ENCODE measurements around the gene NECAB2. TPM values are rescaled to one million over a fixed set of nuclear protein-coding genes. Genes with fewer than 3 reads are reported as not detected.

NECAB2 gene
- total and polyA plus RNA-seq, 2 of the 8 experiments (the other 6 are each of a cell fraction or from before 2014, with no cell fraction given) = 3.6 to 4.2 TPM

DNA sequence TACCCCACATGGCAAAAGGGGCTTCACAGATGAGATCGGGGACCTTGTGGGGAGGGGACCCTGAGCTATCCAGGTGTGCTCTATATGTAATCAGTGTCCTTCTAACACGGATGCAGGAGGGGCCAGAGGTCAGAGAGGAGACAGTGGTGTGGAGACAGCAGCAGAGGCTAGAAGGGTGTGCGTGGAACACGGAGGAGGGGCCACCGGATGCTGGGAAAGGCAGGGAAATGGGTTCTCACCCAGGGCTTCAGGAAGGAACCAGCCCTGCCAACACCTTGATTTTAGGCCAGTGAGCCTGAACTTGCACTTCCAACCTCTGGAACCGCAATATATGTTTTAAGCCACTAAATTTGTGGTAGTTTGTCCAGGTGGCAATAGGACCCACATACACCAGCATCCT, 79.2 kb downstream of the NECAB2 start (continued):
- TF ChIP-seq, protein P1, sequence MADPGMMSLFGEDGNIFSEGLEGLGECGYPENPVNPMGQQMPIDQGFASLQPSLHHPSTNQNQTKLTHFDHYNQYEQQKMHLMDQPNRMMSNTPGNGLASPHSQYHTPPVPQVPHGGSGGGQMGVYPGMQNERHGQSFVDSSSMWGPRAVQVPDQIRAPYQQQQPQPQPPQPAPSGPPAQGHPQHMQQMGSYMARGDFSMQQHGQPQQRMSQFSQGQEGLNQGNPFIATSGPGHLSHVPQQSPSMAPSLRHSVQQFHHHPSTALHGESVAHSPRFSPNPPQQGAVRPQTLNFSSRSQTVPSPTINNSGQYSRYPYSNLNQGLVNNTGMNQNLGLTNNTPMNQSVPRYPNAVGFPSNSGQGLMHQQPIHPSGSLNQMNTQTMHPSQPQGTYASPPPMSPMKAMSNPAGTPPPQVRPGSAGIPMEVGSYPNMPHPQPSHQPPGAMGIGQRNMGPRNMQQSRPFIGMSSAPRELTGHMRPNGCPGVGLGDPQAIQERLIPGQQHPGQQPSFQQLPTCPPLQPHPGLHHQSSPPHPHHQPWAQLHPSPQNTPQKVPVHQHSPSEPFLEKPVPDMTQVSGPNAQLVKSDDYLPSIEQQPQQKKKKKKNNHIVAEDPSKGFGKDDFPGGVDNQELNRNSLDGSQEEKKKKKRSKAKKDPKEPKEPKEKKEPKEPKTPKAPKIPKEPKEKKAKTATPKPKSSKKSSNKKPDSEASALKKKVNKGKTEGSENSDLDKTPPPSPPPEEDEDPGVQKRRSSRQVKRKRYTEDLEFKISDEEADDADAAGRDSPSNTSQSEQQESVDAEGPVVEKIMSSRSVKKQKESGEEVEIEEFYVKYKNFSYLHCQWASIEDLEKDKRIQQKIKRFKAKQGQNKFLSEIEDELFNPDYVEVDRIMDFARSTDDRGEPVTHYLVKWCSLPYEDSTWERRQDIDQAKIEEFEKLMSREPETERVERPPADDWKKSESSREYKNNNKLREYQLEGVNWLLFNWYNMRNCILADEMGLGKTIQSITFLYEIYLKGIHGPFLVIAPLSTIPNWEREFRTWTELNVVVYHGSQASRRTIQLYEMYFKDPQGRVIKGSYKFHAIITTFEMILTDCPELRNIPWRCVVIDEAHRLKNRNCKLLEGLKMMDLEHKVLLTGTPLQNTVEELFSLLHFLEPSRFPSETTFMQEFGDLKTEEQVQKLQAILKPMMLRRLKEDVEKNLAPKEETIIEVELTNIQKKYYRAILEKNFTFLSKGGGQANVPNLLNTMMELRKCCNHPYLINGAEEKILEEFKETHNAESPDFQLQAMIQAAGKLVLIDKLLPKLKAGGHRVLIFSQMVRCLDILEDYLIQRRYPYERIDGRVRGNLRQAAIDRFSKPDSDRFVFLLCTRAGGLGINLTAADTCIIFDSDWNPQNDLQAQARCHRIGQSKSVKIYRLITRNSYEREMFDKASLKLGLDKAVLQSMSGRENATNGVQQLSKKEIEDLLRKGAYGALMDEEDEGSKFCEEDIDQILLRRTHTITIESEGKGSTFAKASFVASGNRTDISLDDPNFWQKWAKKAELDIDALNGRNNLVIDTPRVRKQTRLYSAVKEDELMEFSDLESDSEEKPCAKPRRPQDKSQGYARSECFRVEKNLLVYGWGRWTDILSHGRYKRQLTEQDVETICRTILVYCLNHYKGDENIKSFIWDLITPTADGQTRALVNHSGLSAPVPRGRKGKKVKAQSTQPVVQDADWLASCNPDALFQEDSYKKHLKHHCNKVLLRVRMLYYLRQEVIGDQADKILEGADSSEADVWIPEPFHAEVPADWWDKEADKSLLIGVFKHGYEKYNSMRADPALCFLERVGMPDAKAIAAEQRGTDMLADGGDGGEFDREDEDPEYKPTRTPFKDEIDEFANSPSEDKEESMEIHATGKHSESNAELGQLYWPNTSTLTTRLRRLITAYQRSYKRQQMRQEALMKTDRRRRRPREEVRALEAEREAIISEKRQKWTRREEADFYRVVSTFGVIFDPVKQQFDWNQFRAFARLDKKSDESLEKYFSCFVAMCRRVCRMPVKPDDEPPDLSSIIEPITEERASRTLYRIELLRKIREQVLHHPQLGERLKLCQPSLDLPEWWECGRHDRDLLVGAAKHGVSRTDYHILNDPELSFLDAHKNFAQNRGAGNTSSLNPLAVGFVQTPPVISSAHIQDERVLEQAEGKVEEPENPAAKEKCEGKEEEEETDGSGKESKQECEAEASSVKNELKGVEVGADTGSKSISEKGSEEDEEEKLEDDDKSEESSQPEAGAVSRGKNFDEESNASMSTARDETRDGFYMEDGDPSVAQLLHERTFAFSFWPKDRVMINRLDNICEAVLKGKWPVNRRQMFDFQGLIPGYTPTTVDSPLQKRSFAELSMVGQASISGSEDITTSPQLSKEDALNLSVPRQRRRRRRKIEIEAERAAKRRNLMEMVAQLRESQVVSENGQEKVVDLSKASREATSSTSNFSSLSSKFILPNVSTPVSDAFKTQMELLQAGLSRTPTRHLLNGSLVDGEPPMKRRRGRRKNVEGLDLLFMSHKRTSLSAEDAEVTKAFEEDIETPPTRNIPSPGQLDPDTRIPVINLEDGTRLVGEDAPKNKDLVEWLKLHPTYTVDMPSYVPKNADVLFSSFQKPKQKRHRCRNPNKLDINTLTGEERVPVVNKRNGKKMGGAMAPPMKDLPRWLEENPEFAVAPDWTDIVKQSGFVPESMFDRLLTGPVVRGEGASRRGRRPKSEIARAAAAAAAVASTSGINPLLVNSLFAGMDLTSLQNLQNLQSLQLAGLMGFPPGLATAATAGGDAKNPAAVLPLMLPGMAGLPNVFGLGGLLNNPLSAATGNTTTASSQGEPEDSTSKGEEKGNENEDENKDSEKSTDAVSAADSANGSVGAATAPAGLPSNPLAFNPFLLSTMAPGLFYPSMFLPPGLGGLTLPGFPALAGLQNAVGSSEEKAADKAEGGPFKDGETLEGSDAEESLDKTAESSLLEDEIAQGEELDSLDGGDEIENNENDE (IDR thresholded peaks at IDR 0.05; ENCODE audit: insufficient replicate concordance, low read length) = no peak
- TF ChIP-seq SIX5 (IDR thresholded peaks at IDR 0.05; ENCODE audit: low read depth, low read length) (no peak), CEBPB (IDR thresholded peaks at IDR 0.05; ENCODE audit: low read depth, low read length) (no peak), ASH2L (IDR thresholded peaks at IDR 0.05; ENCODE audit: low read length) (no peak), SRF (IDR thresholded peaks at IDR 0.05; ENCODE audit: low read depth, low read length) (no peak), RAD21 (IDR thresholded peaks at IDR 0.05 in 1 of 2, conservative IDR thresholded peaks at IDR 0.05 in 1 of 2; ENCODE audit: low read depth in 2 of 2, low read length in 2 of 2) (no peak), NRF1 (IDR thresholded peaks at IDR 0.05; ENCODE audit: low read depth, low read length) (no peak), RFX5 (IDR thresholded peaks at IDR 0.05; ENCODE audit: borderline replicate concordance, low read depth, low read length) (no peak), BACH1 (IDR thresholded peaks at IDR 0.05; ENCODE audit: low read length) (no peak)
- TF ChIP-seq, protein P2, sequence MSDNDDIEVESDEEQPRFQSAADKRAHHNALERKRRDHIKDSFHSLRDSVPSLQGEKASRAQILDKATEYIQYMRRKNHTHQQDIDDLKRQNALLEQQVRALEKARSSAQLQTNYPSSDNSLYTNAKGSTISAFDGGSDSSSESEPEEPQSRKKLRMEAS (IDR thresholded peaks at IDR 0.05) = no peak
- TF ChIP-seq, protein P3, sequence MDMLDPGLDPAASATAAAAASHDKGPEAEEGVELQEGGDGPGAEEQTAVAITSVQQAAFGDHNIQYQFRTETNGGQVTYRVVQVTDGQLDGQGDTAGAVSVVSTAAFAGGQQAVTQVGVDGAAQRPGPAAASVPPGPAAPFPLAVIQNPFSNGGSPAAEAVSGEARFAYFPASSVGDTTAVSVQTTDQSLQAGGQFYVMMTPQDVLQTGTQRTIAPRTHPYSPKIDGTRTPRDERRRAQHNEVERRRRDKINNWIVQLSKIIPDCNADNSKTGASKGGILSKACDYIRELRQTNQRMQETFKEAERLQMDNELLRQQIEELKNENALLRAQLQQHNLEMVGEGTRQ (IDR thresholded peaks at IDR 0.05; ENCODE audit: low read length) = no peak
